ENCODE results near the gene BCKDHA.
A peak's percentile ranks its signal among the peaks of the same experiment; 100 is the strongest.

The BCKDHA gene

GRCh38 chr19:41359741-41360140 lies 37.9 kb upstream of the BCKDHA start:
- DNase-seq (ENCODE audit: low read depth) = no peak
- H3K4me3 ChIP-seq (ENCODE audit: low read length) = no peak overlapping the region
- no peak for TF ChIP-seq CTCF (conservative IDR thresholded peaks at IDR 0.05; ENCODE audit: low read depth, low read length)

GRCh38 chr19:41362143-41362847 lies 35.3 kb upstream of the BCKDHA start:
- no peak for DNase-seq (ENCODE audit: low read depth)
- TF ChIP-seq CTCF (conservative IDR thresholded peaks at IDR 0.05; ENCODE audit: low read depth, low read length) = no peak

GRCh38 chr19:41363371-41363752 lies 34.3 kb upstream of the BCKDHA start:
- peak overlapping the region; percentile 95 for H3K4me3 ChIP-seq (ENCODE audit: low read length)
- DNase-seq (ENCODE audit: low read depth) = no peak
- TF ChIP-seq CTCF (conservative IDR thresholded peaks at IDR 0.05; ENCODE audit: low read depth, low read length) = no peak

More at GRCh38 chr19:41362143-41362847, 35.3 kb upstream of the BCKDHA start:
- no peak overlapping the region for H3K4me3 ChIP-seq (ENCODE audit: low read length)

GRCh38 chr19:41363753-41364523 lies 33.7 kb upstream of the BCKDHA start, which contains the start of gene B9D2:
B9D2 (minus strand) TSS chr19:41364149; CDS start chr19:41363519, 630 bp downstream.
- TF ChIP-seq CTCF (conservative IDR thresholded peaks at IDR 0.05; ENCODE audit: low read depth, low read length) = no peak
- H3K4me3 ChIP-seq (ENCODE audit: low read length) = peak within 1 kb of the TSS; percentile 95
- DNase-seq (ENCODE audit: low read depth) = peak; percentile 90

- DNase-seq (ENCODE audit: low read depth) = no peak
- H3K4me3 ChIP-seq (ENCODE audit: low read length) = peak overlapping the region; percentile 95
- TF ChIP-seq CTCF (conservative IDR thresholded peaks at IDR 0.05; ENCODE audit: low read depth, low read length) = no peak
Measured at GRCh38 chr19:41364524-41365391, 32.9 kb upstream of the BCKDHA start.

- DNase-seq (ENCODE audit: low read depth) = no peak
- TF ChIP-seq CTCF (conservative IDR thresholded peaks at IDR 0.05; ENCODE audit: low read depth, low read length) = peak; percentile 24
- no peak overlapping the region for H3K4me3 ChIP-seq (ENCODE audit: low read length)
Measured at GRCh38 chr19:41366089-41366488, 31.5 kb upstream of the BCKDHA start.

Measured in retinal pigment epithelial cell (primary cell).